IMR-90 (cell line): ENCODE measurements around the gene DDX54. TPM values are rescaled to one million over a fixed set of nuclear protein-coding genes. Genes with fewer than 3 reads are reported as not detected.
A peak's percentile ranks its signal among the peaks of the same experiment; 100 is the strongest.

Experiments
- ATAC-seq: fragments of 200-7000 bp; cut with Tn5 transposase; 2 replicates; pipeline ENCODE4 v1.9.1; 2020; ENCODE audit warnings: low read depth, mild to moderate bottlenecking, moderate library complexity
- BruUV-seq: library from RNA; stranded (reverse); fragments of 400-500 nt; replicated peaks from 2 replicates; lab custom pipeline; 2021; lab: Mats Ljungman, UMichigan
- CTCF ChIA-PET: fragments of 300-600 bp; formaldehyde crosslinking; extraction: SDS; loops from one replicate; lab custom pipeline; 2021; ENCODE audit warnings: antibody characterized with exemption; lab: Yijun Ruan, JAX
- POLR2A ChIA-PET: fragments of 300-600 bp; sonication (Branson Sonifier 250); formaldehyde crosslinking; loops from one replicate; lab custom pipeline; 2022; ENCODE audit warnings: antibody characterized with exemption; ENCODE audit not compliant: unreplicated experiment; lab: Charles Lee
- DNase-seq: peaks from one replicate; pipeline ENCODE4 v3.0.0; 2013
- H2AFZ ChIP-seq: replicated peaks from 2 replicates; pipeline ENCODE3; 2013; ENCODE audit warnings: low read length, mild to moderate bottlenecking; ENCODE audit not compliant: poor library complexity
- H2AK5ac ChIP-seq: 2 replicates; pipeline ENCODE4 v1.6.1; 2013; ENCODE audit warnings: low read depth, low read length, inconsistent platforms
- H2AK9ac ChIP-seq: replicated peaks from 2 replicates; pipeline ENCODE3; 2013; ENCODE audit warnings: mild to moderate bottlenecking, low read depth, low read length, moderate library complexity; ENCODE audit not compliant: poor library complexity
- H2BK120ac ChIP-seq: 2 replicates; pipeline ENCODE4 v1.6.1; 2013; ENCODE audit warnings: low read depth, low read length, inconsistent platforms
- H2BK15ac ChIP-seq: 3 replicates; pipeline ENCODE4 v1.6.1; 2013; ENCODE audit warnings: low read depth, low read length, inconsistent platforms
- H2BK20ac ChIP-seq: 2 replicates; pipeline ENCODE4 v1.6.1; 2013; ENCODE audit warnings: low read depth, mild to moderate bottlenecking, inconsistent platforms, low read length, moderate library complexity
- H2BK5ac ChIP-seq: 2 replicates; pipeline ENCODE4 v1.6.1; 2013; ENCODE audit warnings: mild to moderate bottlenecking, low read depth, low read length, inconsistent platforms; ENCODE audit not compliant: poor library complexity, severe bottlenecking
- H3K14ac ChIP-seq: replicated peaks from 2 replicates; pipeline ENCODE4 v1.6.1; 2013; ENCODE audit warnings: low read depth, low read length, inconsistent platforms
- H3K18ac ChIP-seq: 2 replicates; pipeline ENCODE4 v1.6.1; 2013; ENCODE audit warnings: low read depth, low read length, control low read depth
- H3K23ac ChIP-seq: 2 replicates; pipeline ENCODE4 v1.6.1; 2013; ENCODE audit warnings: low read depth, low read length, inconsistent platforms
- H3K27ac ChIP-seq: 2 replicates; pipeline ENCODE4 v1.5.1; 2013; ENCODE audit warnings: mild to moderate bottlenecking, control low read depth, low read length; ENCODE audit not compliant: insufficient read depth
- H3K27me3 ChIP-seq: 2 replicates; pipeline ENCODE4 v1.6.1; 2013; ENCODE audit warnings: low read length; ENCODE audit not compliant: control insufficient read depth, insufficient read depth
- H3K36me3 ChIP-seq: 2 replicates; pipeline ENCODE4 v1.6.1; 2013; ENCODE audit warnings: low read length, mixed read lengths; ENCODE audit not compliant: control insufficient read depth, insufficient read depth
- H3K4ac ChIP-seq: 2 replicates; pipeline ENCODE4 v1.6.1; 2013; ENCODE audit warnings: low read depth, low read length, inconsistent platforms
- H3K4me1 ChIP-seq: 2 replicates; pipeline ENCODE4 v1.6.1; 2013; ENCODE audit warnings: low read length, mixed read lengths; ENCODE audit not compliant: control insufficient read depth, insufficient read depth
- H3K4me2 ChIP-seq: 2 replicates; pipeline ENCODE4 v1.6.1; 2013; ENCODE audit warnings: low read depth, mild to moderate bottlenecking, control low read depth, low read length, moderate library complexity
- H3K4me3 ChIP-seq: 2 replicates; pipeline ENCODE4 v1.5.1; 2013; ENCODE audit warnings: low read depth, mild to moderate bottlenecking, control low read depth, low read length, moderate library complexity; ENCODE audit not compliant: insufficient read depth
- H3K56ac ChIP-seq: 2 replicates; pipeline ENCODE4 v1.6.1; 2013; ENCODE audit warnings: low read length, inconsistent platforms; ENCODE audit not compliant: insufficient read depth; ENCODE audit errors: extremely low read depth
- H3K79me1 ChIP-seq, 2 experiments: 2 replicates each; pipeline ENCODE4 v1.6.1; 2013; ENCODE audit warnings: low read length in 2 of 2, inconsistent platforms in 1 of 2, low read depth in 1 of 2
- H3K9ac ChIP-seq: 2 replicates; pipeline ENCODE4 v1.6.1; 2013; ENCODE audit warnings: low read depth, low read length, control low read depth
- H3K9me1 ChIP-seq: 2 replicates; pipeline ENCODE4 v1.6.1; 2013; ENCODE audit warnings: low read length, inconsistent platforms; ENCODE audit not compliant: insufficient read depth
- H3K9me3 ChIP-seq: 2 replicates; pipeline ENCODE4 v1.6.1; 2013; ENCODE audit warnings: low read length; ENCODE audit not compliant: control insufficient read depth, insufficient read depth
- H4K20me1 ChIP-seq: 2 replicates; pipeline ENCODE4 v1.6.1; 2013; ENCODE audit warnings: low read length, inconsistent platforms; ENCODE audit not compliant: insufficient read depth
- H4K5ac ChIP-seq: 2 replicates; pipeline ENCODE4 v1.6.1; 2013; ENCODE audit warnings: mild to moderate bottlenecking, low read depth, low read length, control low read depth
- H4K8ac ChIP-seq, 2 experiments: 2 replicates each; pipeline ENCODE4 v1.6.1; 2013; ENCODE audit warnings: low read depth in 2 of 2, low read length in 2 of 2, control low read depth in 1 of 2, inconsistent platforms in 1 of 2
- H4K91ac ChIP-seq: 2 replicates; pipeline ENCODE4 v1.6.1; 2013; ENCODE audit warnings: low read depth, low read length, inconsistent platforms; ENCODE audit not compliant: insufficient read depth
- BHLHE40 ChIP-seq: fragments of 150-350 bp; IDR thresholded peaks from 2 replicates; pipeline ENCODE4 v1.6.1; 2016; ENCODE audit warnings: mild to moderate bottlenecking, low read depth, low read length
- CEBPB ChIP-seq: IDR thresholded peaks from 2 replicates; pipeline ENCODE4 v1.6.1; 2012; ENCODE audit warnings: low read depth, low read length, improper control_type of control experiment
- CHD1 ChIP-seq: IDR thresholded peaks from 2 replicates; pipeline ENCODE4 v1.6.1; 2012; ENCODE audit warnings: low read depth, low read length, improper control_type of control experiment
- CTCF ChIP-seq: conservative IDR thresholded peaks from 2 replicates; pipeline ENCODE4 v1.5.1; 2012; ENCODE audit warnings: mild to moderate bottlenecking, low read depth, low read length, improper control_type of control experiment
- ELK1 ChIP-seq: fragments of 150-350 bp; IDR thresholded peaks from 2 replicates; pipeline ENCODE4 v1.6.1; 2016; ENCODE audit warnings: low read depth, mild to moderate bottlenecking, low read length, moderate library complexity, borderline replicate concordance
- FOS ChIP-seq: fragments of 150-350 bp; IDR thresholded peaks from 2 replicates; pipeline ENCODE4 v1.6.1; 2016; ENCODE audit warnings: low read depth, low read length
- MAFK ChIP-seq: IDR thresholded peaks from 2 replicates; pipeline ENCODE4 v1.6.1; 2012; ENCODE audit warnings: low read depth, low read length, improper control_type of control experiment
- MAZ ChIP-seq: IDR thresholded peaks from 2 replicates; pipeline ENCODE4 v1.6.1; 2012; ENCODE audit warnings: low read depth, mild to moderate bottlenecking, low read length, improper control_type of control experiment, moderate library complexity, borderline replicate concordance
- MXI1 ChIP-seq: IDR thresholded peaks from 2 replicates; pipeline ENCODE4 v1.6.1; 2012; ENCODE audit warnings: low read depth, mild to moderate bottlenecking, low read length, moderate library complexity, borderline replicate concordance
- NFE2L2 ChIP-seq: fragments of 150-350 bp; IDR thresholded peaks from 2 replicates; pipeline ENCODE4 v1.6.1; 2016; ENCODE audit warnings: low read depth, mild to moderate bottlenecking, low read length
- POLR2A ChIP-seq: IDR thresholded peaks from 2 replicates; pipeline ENCODE4 v1.6.1; 2012; ENCODE audit warnings: mild to moderate bottlenecking, low read depth, low read length
- RAD21 ChIP-seq: IDR thresholded peaks from 2 replicates; pipeline ENCODE4 v1.6.1; 2012; ENCODE audit warnings: low read length, improper control_type of control experiment
- RCOR1 ChIP-seq: IDR thresholded peaks from 2 replicates; pipeline ENCODE4 v1.6.1; 2012; ENCODE audit warnings: mild to moderate bottlenecking, low read length, improper control_type of control experiment; ENCODE audit not compliant: insufficient replicate concordance
- RFX5 ChIP-seq: IDR thresholded peaks from 2 replicates; pipeline ENCODE4 v1.8.0; 2012; ENCODE audit warnings: low read depth, mild to moderate bottlenecking, low read length, moderate library complexity
- SMC3 ChIP-seq: fragments of 150-350 bp; IDR thresholded peaks from 2 replicates; pipeline ENCODE4 v1.6.1; 2016; ENCODE audit warnings: low read depth, mild to moderate bottlenecking, antibody characterized with exemption, low read length, moderate library complexity
- USF2 ChIP-seq: fragments of 150-350 bp; IDR thresholded peaks from 2 replicates; pipeline ENCODE4 v1.6.1; 2017; ENCODE audit warnings: mild to moderate bottlenecking, antibody characterized with exemption, low read length, low read depth
- WGBS, 2 experiments: methylation state at CpG; one replicate each; pipeline versions ENCODE4 v1.1.5 to v1.1.7; 2013; ENCODE audit warnings: missing lambda C conversion rate in 2 of 2; ENCODE audit not compliant: insufficient read length in 1 of 2; ENCODE audit errors: extremely low coverage in 2 of 2; 5-methylcytosine and 5-hydroxymethylcytosine counted together
- dilution Hi-C: fragments of 300-500 bp; cut with HindIII; formaldehyde crosslinking; loops from one replicate; pipeline ENCODE4 v1.14.3; 2018; ENCODE audit warnings: low sequenced_read_pairs; ENCODE audit not compliant: unreplicated experiment
- in situ Hi-C: fragments of 300-500 bp; cut with MboI; formaldehyde crosslinking; loops from 3 replicates; pipeline ENCODE4 v1.14.3; 2019; ENCODE audit warnings: low sequenced_read_pairs, inconsistent platforms, mixed read lengths
- intact Hi-C: fragments of 100-400 bp; cut with micrococcal nuclease; formaldehyde crosslinking; loops from 2 replicates; pipeline ENCODE4 v1.10.0; 2022
- polyA plus RNA-seq, 3 experiments: library from polyadenylated mRNA; depleted of rRNA; stranded (reverse); fragments of >200 nt; gene quantifications; 2 replicates each; pipeline ENCODE4 v1.2.3, GENCODE V29; 2012; ENCODE audit warnings: low replicate concordance in 1 of 3
- total RNA-seq: library from RNA; depleted of rRNA; stranded (reverse); fragments of >200 nt; gene quantifications from 2 replicates; pipeline ENCODE4 v1.2.3, GENCODE V29; 2012

DDX54 gene
- total and polyA plus RNA-seq, 2 of the 4 experiments (the other 2 are of a cell fraction): 23.8 to 47.5 TPM

GRCh38 chr12:113220593-113221180, 35.4 kb upstream of the DDX54 start:
- Histone ChIP-seq H3K9ac (peak overlapping the region; percentile 25; the same call in 1 of the 2 replicates), H3K27me3 (no peaks in the 10 kb centered on the region), H3K14ac (no peak overlapping the region), H3K79me1 (peaks cover 0 to 16% of the 10 kb centered on the region in 2 experiments; a peak in 2 of 4 replicates), H4K91ac (no peak overlapping the region), H4K20me1 (peaks cover 9% of the 10 kb centered on the region), H2BK20ac (no peak overlapping the region), H3K36me3 (no peaks in the 10 kb centered on the region), H2AFZ (peak overlapping the region; percentile 95), H4K5ac (no peak overlapping the region), H3K9me3 (no peaks in the 10 kb centered on the region), H3K27ac (no peak overlapping the region), H3K18ac (no peak overlapping the region), H3K4me1 (peaks cover 4% of the 10 kb centered on the region), H2BK120ac (no peak overlapping the region), H3K4ac (no peak overlapping the region), H2AK5ac (no peak overlapping the region), H2AK9ac (no peak overlapping the region), H3K9me1 (peaks cover 11% of the 10 kb centered on the region), H4K8ac (peak overlapping the region in 1 of 2 experiments; percentile 80; a peak in 1 of 4 replicates), H3K23ac (no peak overlapping the region; the same call in 1 of the 2 replicates), H2BK15ac (no peak overlapping the region), H3K56ac (no peak overlapping the region), H3K4me3 (peak overlapping the region; percentile 51), H2BK5ac (no peak overlapping the region), H3K4me2 (peak overlapping the region; percentile 80)
- in situ Hi-C loops (no loop called here), dilution Hi-C loops (no loop called here), intact Hi-C loops (no loop called here)
- TF ChIP-seq BHLHE40 (no peak), CEBPB (no peak), RCOR1 (no peak), NFE2L2 (no peak), CTCF (no peak), MAFK (no peak), MXI1 (no peak), RFX5 (no peak), USF2 (no peak), CHD1 (no peak), SMC3 (no peak), FOS (no peak; the same call in 1 of the 2 replicates), POLR2A (no peak), MAZ (no peak), RAD21 (no peak), ELK1 (no peak)
- no peak for DNase-seq
- BruUV-seq: no TSS peak
- ATAC-seq: no peak
- ChIA-PET POLR2A (no interaction called here), CTCF (no interaction called here)
- WGBS, 2 experiments: 2% methylated on average over 7 of the region's 23 CpGs; no CpG with 5 or more reads in 1 of the 2 experiments
